SK-N-MC (cell line): Measurements from ENCODE around the gene PARP12.

Source experiments
- EZH2 ChIP-seq: fragments of 200-600 bp; sonication (generic); IDR thresholded peaks from one replicate; pipeline ENCODE4 v1.6.1; 2017; ENCODE audit warnings: antibody characterized with exemption
- FOXP2 ChIP-seq: optimal IDR thresholded peaks from 2 replicates; pipeline ENCODE3; 2011; ENCODE audit warnings: mild to moderate bottlenecking, moderate library complexity; ENCODE audit not compliant: insufficient read depth; ENCODE audit errors: extremely low read length, control extremely low read depth
- POLR2AphosphoS5 ChIP-seq: IDR thresholded peaks from 2 replicates; pipeline ENCODE4 v1.6.1; 2012; ENCODE audit warnings: mild to moderate bottlenecking, low read depth, low read length, borderline replicate concordance

- TF ChIP-seq EZH2 (no peak), POLR2AphosphoS5 (no peak), FOXP2 (no peak)
These were observed 12.7 kb downstream of the PARP12 start for GRCh38 chr7:140050100-140050499.
